HG02623 (cell line): ENCODE data around the gene NTSR1.

ENCODE experiments used
- ATAC-seq: cut with Tn5 transposase; IDR thresholded peaks from one replicate; pipeline ENCODE4 v1.9.1; 2021; ENCODE audit warnings: moderate library complexity; ENCODE audit not compliant: unreplicated experiment

The NTSR1 gene

DNA sequence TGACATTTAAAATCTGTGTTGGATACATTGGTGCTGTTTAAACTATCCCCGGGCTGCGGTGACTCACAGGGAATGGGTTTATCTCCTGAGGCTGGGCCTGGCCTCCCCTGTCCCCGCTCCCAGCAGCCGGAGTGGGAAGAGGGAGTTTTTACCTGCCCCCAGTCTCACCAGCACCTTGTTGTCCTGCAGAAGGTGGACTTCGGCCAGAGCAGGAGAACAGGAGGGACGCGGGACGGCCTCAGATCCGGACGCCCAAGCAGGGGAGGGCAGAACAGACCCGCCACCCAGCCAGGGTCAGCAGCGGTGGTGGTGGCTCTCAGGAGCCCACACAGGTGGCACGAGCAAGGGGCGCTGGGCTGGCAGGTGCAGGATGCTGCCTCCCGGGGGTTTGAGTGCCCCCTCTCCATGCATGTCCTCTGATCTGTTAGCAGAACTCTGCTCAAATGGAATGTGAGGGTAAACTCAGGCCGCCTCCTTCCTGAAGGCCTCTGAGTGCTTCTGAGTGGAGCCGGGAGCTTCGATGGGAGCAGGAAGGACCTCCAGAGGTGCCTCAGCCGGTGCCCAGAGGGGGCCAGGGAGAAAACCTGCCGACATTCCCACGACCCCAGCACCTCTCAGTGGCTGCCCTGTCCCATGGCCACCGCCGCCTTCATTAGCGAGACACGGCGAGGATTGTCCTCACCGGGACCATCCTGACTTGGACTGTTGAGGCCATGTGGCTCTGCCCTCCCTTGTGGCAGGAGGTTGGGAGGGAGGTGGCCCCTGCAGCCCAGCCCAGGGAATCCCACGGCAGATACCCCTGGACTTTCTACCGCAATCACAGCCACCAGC, 44.2 kb downstream of the NTSR1 start:
- ATAC-seq = no peak

GRCh38 chr20:62753626-62754025, 45.0 kb downstream of the NTSR1 start:
- no peak for ATAC-seq

DNA sequence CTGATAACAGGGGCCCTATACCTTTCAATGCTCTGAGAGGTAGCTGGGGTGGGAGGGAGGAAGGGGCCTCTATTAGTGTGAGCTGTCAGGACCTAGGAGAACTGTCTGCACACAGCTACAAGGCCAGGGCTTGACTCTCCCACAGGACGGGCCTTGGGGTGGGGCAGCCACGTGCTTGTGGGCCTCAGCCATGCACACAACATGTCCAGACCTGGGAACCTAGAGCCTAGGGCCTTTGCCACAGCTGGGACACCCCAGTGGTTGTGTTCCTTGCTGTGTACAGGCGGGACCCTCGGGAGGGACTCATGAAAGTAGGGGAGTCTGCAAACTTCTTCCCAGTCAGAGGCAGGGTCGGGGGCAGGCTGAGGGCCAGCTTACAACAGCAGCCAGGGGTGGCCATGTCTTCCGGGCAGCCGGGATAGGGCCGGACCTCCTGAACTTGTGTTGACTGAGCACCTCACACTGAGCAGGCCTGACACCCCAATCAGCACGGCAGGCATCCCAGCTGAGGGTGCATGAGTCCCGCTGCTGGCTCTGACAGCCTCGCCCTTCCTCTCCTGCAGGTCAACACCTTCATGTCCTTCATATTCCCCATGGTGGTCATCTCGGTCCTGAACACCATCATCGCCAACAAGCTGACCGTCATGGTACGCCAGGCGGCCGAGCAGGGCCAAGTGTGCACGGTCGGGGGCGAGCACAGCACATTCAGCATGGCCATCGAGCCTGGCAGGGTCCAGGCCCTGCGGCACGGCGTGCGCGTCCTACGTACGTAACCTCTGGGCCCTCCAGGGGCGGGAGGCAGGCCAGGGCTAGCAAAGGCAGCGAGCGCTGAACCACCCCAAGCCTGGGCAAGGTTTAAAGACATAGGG, 45.7 kb downstream of the NTSR1 start:
- ATAC-seq = no peak

DNA sequence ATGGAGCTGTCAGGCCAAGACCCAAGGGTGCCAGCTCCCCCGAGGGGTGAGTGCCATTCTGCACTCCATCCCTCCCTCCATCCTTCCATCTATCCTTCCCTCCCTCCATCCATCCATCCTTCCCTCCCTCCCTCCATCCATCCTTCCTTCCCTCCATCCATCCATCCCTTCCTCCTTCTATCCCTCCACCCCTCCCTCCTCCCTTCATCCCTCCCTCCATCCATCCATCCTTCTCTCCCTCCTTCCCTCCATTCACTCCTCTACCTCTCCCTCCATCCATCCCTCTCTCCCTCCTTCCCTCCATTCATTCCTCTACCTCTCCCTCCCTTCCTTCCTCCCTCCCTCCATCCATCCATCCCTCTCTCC, 46.3 kb downstream of the NTSR1 start:
- no peak for ATAC-seq

- no peak for ATAC-seq
Measured at GRCh38 chr20:62755817-62756724, 47.4 kb downstream of the NTSR1 start.

DNA sequence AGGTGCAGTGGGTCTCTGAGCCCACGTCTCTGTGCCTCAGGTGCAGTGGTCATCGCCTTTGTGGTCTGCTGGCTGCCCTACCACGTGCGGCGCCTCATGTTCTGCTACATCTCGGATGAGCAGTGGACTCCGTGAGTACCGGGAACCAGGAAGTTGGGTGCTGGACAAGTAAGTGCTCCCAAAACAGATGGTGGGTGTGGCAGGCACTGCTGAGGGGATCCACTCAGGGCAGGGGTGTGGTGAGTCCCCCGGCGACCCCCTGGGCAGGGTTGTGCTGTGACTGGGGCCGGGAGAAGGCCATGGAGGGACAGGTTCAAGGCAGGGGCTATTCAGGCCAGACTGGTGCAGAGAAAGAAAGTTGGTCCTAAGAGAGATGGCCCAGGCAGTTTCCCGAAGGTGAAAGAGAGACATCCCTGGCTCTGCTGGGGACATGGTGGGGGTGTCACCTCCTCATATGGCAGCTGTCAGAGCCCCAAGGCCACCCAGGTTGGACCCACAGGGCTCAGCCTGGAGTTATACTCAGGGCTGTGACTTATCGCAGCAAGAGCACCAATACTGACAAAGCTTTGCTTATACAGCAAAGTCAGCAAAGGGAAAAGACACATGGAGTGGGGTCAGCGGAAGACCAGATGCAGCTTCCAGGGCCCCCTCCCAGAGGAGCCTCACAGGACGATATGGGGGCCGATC, 49.7 kb downstream of the NTSR1 start:
- no peak for ATAC-seq

DNA sequence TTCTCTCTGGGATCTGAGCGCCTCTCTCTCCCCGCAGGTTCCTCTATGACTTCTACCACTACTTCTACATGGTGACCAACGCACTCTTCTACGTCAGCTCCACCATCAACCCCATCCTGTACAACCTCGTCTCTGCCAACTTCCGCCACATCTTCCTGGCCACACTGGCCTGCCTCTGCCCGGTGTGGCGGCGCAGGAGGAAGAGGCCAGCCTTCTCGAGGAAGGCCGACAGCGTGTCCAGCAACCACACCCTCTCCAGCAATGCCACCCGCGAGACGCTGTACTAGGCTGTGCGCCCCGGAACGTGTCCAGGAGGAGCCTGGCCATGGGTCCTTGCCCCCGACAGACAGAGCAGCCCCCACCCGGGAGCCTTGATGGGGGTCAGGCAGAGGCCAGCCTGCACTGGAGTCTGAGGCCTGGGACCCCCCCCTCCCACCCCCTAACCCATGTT, 51.4 kb downstream of the NTSR1 start:
- no peak for ATAC-seq

DNA sequence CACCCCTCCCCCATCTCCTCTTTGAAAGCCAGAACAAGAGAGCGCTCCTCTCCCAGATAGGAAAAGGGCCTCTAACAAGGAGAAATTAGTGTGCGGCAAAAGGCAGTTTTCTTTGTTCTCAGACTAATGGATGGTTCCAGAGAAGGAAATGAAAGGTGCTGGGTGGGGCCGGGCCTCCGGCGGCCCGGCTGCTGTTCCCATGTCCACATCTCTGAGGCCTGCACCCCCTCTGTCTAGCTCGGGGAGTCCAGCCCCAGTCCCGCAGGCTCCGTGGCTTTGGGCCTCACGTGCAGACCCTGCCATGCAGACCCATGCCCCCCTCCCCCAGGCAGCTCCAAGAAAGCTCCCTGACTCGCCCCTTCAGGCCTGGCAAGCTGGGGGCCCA, 51.8 kb downstream of the NTSR1 start:
- no peak for ATAC-seq

GRCh38 chr20:62760856-62761758, 52.5 kb downstream of the NTSR1 start:
- ATAC-seq = no peak

DNA sequence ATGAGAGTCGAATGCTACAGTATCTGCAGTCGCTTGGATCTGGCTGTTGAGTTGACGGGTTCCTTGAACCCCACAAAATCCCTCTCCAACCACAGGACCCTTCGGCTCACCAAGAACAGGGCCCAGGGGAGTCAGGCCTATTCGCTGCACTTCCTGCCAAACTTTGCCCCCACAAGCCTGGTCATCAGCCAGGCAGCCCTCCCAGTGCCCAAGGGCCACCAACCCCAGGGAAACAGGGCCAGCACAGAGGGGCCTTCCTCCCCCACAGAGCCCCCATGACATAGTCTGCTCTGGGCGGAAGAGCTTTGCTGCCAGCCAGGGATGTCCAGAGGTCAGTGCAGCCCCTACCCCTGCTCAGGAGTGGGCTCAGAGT, 53.1 kb downstream of the NTSR1 start:
- no peak for ATAC-seq

- ATAC-seq = no peak
Measured at GRCh38 chr20:62762376-62762775, 53.7 kb downstream of the NTSR1 start.

- ATAC-seq = no peak
Measured at GRCh38 chr20:62762801-62763368, 54.2 kb downstream of the NTSR1 start.

- ATAC-seq = no peak
Measured at GRCh38 chr20:62763404-62763803, 54.8 kb downstream of the NTSR1 start.

- no peak for ATAC-seq
Measured at GRCh38 chr20:62764156-62764935, 55.7 kb downstream of the NTSR1 start.

DNA sequence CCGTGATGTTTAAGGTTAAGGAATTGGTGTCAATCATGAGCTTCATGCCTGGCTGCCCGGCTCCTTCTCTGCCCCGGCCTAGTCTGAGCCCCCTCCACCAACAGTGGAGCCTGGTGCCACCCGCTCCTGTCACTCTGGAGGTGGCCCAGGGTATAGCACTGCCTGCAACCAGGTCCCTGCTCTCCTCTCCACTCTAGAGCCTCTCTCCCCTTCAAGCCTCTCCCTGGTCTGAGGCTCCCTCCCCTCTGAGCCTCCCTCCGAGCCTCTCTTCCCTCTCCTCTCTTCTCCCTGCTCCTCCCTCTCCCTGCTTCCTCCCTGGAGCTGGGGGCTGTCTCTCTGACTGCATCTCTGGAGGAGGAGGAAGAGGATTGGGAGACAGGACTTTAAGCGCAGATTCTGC, 56.4 kb downstream of the NTSR1 start:
- ATAC-seq = no peak

- no peak for ATAC-seq
Measured at GRCh38 chr20:62765432-62766070, 56.9 kb downstream of the NTSR1 start.

- ATAC-seq = no peak
Measured at GRCh38 chr20:62766071-62766450, 57.4 kb downstream of the NTSR1 start.

DNA sequence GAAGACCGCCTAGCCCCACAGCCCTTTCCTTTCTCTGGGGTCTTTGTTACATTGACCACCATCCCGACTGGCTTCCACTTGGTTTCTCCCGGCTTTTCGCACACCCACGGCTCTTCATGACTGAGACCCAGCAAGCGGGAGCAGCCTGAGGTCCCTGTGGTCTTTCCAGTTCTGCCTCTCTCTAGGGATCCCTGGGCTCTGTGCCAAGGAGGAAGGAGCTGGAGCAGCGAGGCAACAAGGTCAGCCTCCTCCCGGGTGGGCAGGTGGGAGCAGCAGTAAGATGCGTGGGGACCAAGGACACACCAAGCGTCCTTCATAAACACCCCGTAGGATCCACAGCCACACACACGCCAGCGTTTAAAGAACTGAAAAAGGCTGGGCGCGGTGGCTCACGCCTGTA, 58.1 kb downstream of the NTSR1 start:
- ATAC-seq = no peak
